HepG2 (cell line): ENCODE measurements around the gene NCLN. TPM values are rescaled to one million over a fixed set of nuclear protein-coding genes. Genes with fewer than 3 reads are reported as not detected.

ENCODE experiments used
- polyA plus RNA-seq, 8 experiments: library from polyadenylated mRNA; depleted of rRNA in 3 of 8; stranded (reverse) in 7 of 8; unstranded in 1 of 8; fragments of >200 nt; fragmentation: Illumina TruSeq in 4 of 8; extraction: Trizol in 4 of 8; gene quantifications; 2 replicates each; pipeline versions ENCODE4 v1.2.1 to v1.2.3, GENCODE V29; 2011 to 2016; ENCODE audit warnings: low read depth in 4 of 8, missing spikeins in 1 of 8, mixed read lengths in 1 of 8; ENCODE audit not compliant: insufficient read depth in 1 of 8
- total RNA-seq, 5 experiments: library from RNA; depleted of rRNA; stranded (reverse); fragments of >200 nt; fragmentation: Illumina TruSeq; extraction: Trizol; gene quantifications; 2 replicates each; pipeline ENCODE4 v1.2.3, GENCODE V29; 2016; ENCODE audit warnings: low read depth in 1 of 5

Gene NCLN
- total and polyA plus RNA-seq, 2 of the 13 experiments (the other 11 are each of a cell fraction or from before 2014, with no cell fraction given): 42.6 to 56.0 TPM

Other genes starting within 250 kb of the NCLN start
- 11.5 and 12.6 TPM in 2 replicates for gene ZNF77, start 241.0 kb upstream of the NCLN start, total RNA-seq (2016; rRNA removed; fragmentation: Illumina TruSeq; extraction: Trizol)
- gene ZNF77, start 241.0 kb upstream of the NCLN start, polyA plus RNA-seq (2011; rRNA removed): 7.1 and 7.8 TPM in 2 replicates
- gene TLE6, start 208.4 kb upstream of the NCLN start, total RNA-seq (2016; rRNA removed; fragmentation: Illumina TruSeq; extraction: Trizol): 0.24 and 0.28 TPM in 2 replicates
- 5.5 and 6.4 TPM in 2 replicates for gene TLE6, start 208.4 kb upstream of the NCLN start, polyA plus RNA-seq (2011; rRNA removed)
- 0.07 TPM in 1 of 2 replicates, not detected in the other for gene TLE2, start 156.7 kb upstream of the NCLN start, total RNA-seq (2016; rRNA removed; fragmentation: Illumina TruSeq; extraction: Trizol)
- gene TLE2, start 156.7 kb upstream of the NCLN start, polyA plus RNA-seq (2011; rRNA removed): 0.72 and 0.81 TPM in 2 replicates
- 51.6 and 62.8 TPM in 2 replicates for gene TLE5, start 123.4 kb upstream of the NCLN start, total RNA-seq (2016; rRNA removed; fragmentation: Illumina TruSeq; extraction: Trizol)
- gene TLE5, start 123.4 kb upstream of the NCLN start, polyA plus RNA-seq (2011; rRNA removed): 189 and 246 TPM in 2 replicates
- 18.8 and 26.8 TPM in 2 replicates for gene GNA11, start 91.6 kb upstream of the NCLN start, total RNA-seq (2016; rRNA removed; fragmentation: Illumina TruSeq; extraction: Trizol)
- 16.0 and 16.8 TPM in 2 replicates for gene GNA11, start 91.6 kb upstream of the NCLN start, polyA plus RNA-seq (2011; rRNA removed)
- gene GNA15, start 49.9 kb upstream of the NCLN start, total RNA-seq (2016; rRNA removed; fragmentation: Illumina TruSeq; extraction: Trizol): not detected in 2 replicates
- not detected in 2 replicates for gene GNA15, start 49.9 kb upstream of the NCLN start, polyA plus RNA-seq (2011; rRNA removed)
- 0.07 TPM in 1 of 2 replicates, not detected in the other for gene S1PR4, start 7.2 kb upstream of the NCLN start, total RNA-seq (2016; rRNA removed; fragmentation: Illumina TruSeq; extraction: Trizol)
- 0.09 and 0.33 TPM in 2 replicates for gene S1PR4, start 7.2 kb upstream of the NCLN start, polyA plus RNA-seq (2011; rRNA removed)
- gene CELF5, start 38.7 kb downstream of the NCLN start, total RNA-seq (2016; rRNA removed; fragmentation: Illumina TruSeq; extraction: Trizol): 0.14 and 0.31 TPM in 2 replicates
- gene CELF5, start 38.7 kb downstream of the NCLN start, polyA plus RNA-seq (2011; rRNA removed): 0.84 and 0.91 TPM in 2 replicates
- 2.5 and 2.9 TPM in 2 replicates for gene NFIC, start 180.7 kb downstream of the NCLN start, total RNA-seq (2016; rRNA removed; fragmentation: Illumina TruSeq; extraction: Trizol)
- gene NFIC, start 180.7 kb downstream of the NCLN start, polyA plus RNA-seq (2011; rRNA removed): 1.3 and 1.6 TPM in 2 replicates